B cell (primary cell): ENCODE results near the gene BCAN. TPM values are rescaled to one million over a fixed set of nuclear protein-coding genes. Genes with fewer than 3 reads are reported as not detected.
A peak's percentile ranks its signal among the peaks of the same experiment; 100 is the strongest.

Experiments
- ATAC-seq: fragments of 200-7000 bp; cut with Tn5 transposase; one replicate; pipeline ENCODE4 v1.10.0; 2021; ENCODE audit warnings: low read depth, mild to moderate bottlenecking, moderate number of reproducible peaks, moderate library complexity
- CTCF ChIA-PET: fragments of 350-600 bp; sonication (Branson Sonifier 250); formaldehyde crosslinking; loops from one replicate; lab custom pipeline; 2021; ENCODE audit warnings: antibody characterized with exemption, inconsistent platforms; lab: Charles Lee
- POLR2A ChIA-PET: fragments of 350-600 bp; sonication (Branson Sonifier 250); formaldehyde crosslinking; loops from one replicate; lab custom pipeline; 2021; ENCODE audit warnings: antibody characterized with exemption; lab: Charles Lee
- DNase-seq: peaks from one replicate; pipeline ENCODE4 v3.0.0; 2013
- H2AFZ ChIP-seq: 2 replicates; pipeline ENCODE4 v1.6.1; 2012; ENCODE audit warnings: mild to moderate bottlenecking, low read depth, low read length; ENCODE audit not compliant: insufficient read depth, poor library complexity, severe bottlenecking
- H3K27ac ChIP-seq, 2 donors: 1 replicate in 1 of 2; 2 replicates in 1 of 2; pipeline ENCODE4 v1.5.1; 2012 to 2013; ENCODE audit warnings: low read length in 2 of 2, mild to moderate bottlenecking in 2 of 2, moderate library complexity in 1 of 2
- H3K27me3 ChIP-seq, 4 experiments: fragments of 200-600 bp in 1 of 4; sonication (generic) in 1 of 4; replicated peaks in 1 of 4; 1 replicate in 2 of 4; 2 replicates in 2 of 4; pipeline versions ENCODE4 v1.6.1 to v1.7.0; 2013 to 2016; ENCODE audit warnings: low read length in 3 of 4, mild to moderate bottlenecking in 2 of 4, mixed read lengths in 1 of 4, moderate library complexity in 1 of 4; ENCODE audit not compliant: insufficient read depth in 4 of 4, control insufficient read depth in 3 of 4; ENCODE audit errors: control extremely low read depth in 1 of 4
- H3K36me3 ChIP-seq, 2 experiments: replicated peaks in 1 of 2; 1 replicate in 1 of 2; 2 replicates in 1 of 2; pipeline versions ENCODE4 v1.6.1 to v1.7.1; 2013; ENCODE audit warnings: low read length in 1 of 2; ENCODE audit not compliant: insufficient read depth in 2 of 2, control insufficient read depth in 1 of 2; ENCODE audit errors: control extremely low read depth in 1 of 2, extremely low read depth in 1 of 2
- H3K4me1 ChIP-seq, 2 donors: fragments of 200-600 bp in 1 of 2; sonication (generic) in 1 of 2; 1 replicate in 1 of 2; 2 replicates in 1 of 2; pipeline versions ENCODE4 v1.5.1 to v1.6.1; 2013 to 2017; ENCODE audit warnings: low read length in 2 of 2; ENCODE audit not compliant: control insufficient read depth in 2 of 2, insufficient read depth in 2 of 2
- H3K4me2 ChIP-seq: replicated peaks from 2 replicates; pipeline ENCODE3; 2012; ENCODE audit warnings: mild to moderate bottlenecking, low read depth, low read length; ENCODE audit not compliant: poor library complexity, severe bottlenecking
- H3K4me3 ChIP-seq, 5 experiments: fragments of 200-600 bp in 1 of 5; sonication (generic) in 1 of 5; 1 replicate in 3 of 5; 2 replicates in 2 of 5; pipeline versions ENCODE4 v1.5.1 to v1.7.0; 2011 to 2016; ENCODE audit warnings: low read length in 4 of 5, mild to moderate bottlenecking in 4 of 5, low read depth in 2 of 5, control low read depth in 1 of 5, moderate library complexity in 1 of 5; ENCODE audit not compliant: insufficient read depth in 1 of 5; ENCODE audit errors: control extremely low read depth in 1 of 5, extremely low read depth in 1 of 5
- H3K79me2 ChIP-seq: fragments of 200-600 bp; sonication (generic); one replicate; pipeline ENCODE4 v1.6.0; 2016; ENCODE audit warnings: low read length; ENCODE audit not compliant: control insufficient read depth, insufficient read depth
- H3K9ac ChIP-seq: fragments of 200-600 bp; sonication (generic); 2 replicates; pipeline ENCODE4 v1.6.1; 2017; ENCODE audit warnings: mild to moderate bottlenecking, low read length, moderate library complexity
- H3K9me3 ChIP-seq, 3 donors: one replicate each; pipeline versions ENCODE4 v1.6.1 to v1.7.1; 2013; ENCODE audit warnings: low read length in 2 of 3; ENCODE audit not compliant: control insufficient read depth in 2 of 3, insufficient read depth in 1 of 3; ENCODE audit errors: control extremely low read depth in 1 of 3
- H4K20me1 ChIP-seq: 2 replicates; pipeline ENCODE4 v1.6.0; 2012; ENCODE audit warnings: mild to moderate bottlenecking, low read length; ENCODE audit not compliant: insufficient read depth, control insufficient read depth, poor library complexity, severe bottlenecking
- H3K27ac Mint-ChIP-seq: one replicate; pipeline ENCODE4 v1.8.0; 2021; ENCODE audit warnings: mixed read lengths
- H3K27me3 Mint-ChIP-seq: one replicate; pipeline ENCODE4 v1.8.0; 2021; ENCODE audit warnings: mixed read lengths
- H3K4me1 Mint-ChIP-seq: one replicate; pipeline ENCODE4 v1.8.0; 2021; ENCODE audit warnings: mixed read lengths
- H3K4me3 Mint-ChIP-seq: one replicate; pipeline ENCODE4 v1.8.0; 2021; ENCODE audit warnings: mixed read lengths
- H3K9me3 Mint-ChIP-seq: one replicate; pipeline ENCODE4 v1.8.0; 2022; ENCODE audit warnings: mixed read lengths; ENCODE audit not compliant: insufficient read depth
- EZH2 ChIP-seq: IDR thresholded peaks from 2 replicates; pipeline ENCODE4 v1.6.1; 2012; ENCODE audit warnings: borderline replicate concordance, low read depth, mild to moderate bottlenecking, moderate library complexity, low read length; ENCODE audit not compliant: insufficient read depth, poor library complexity, severe bottlenecking
- WGBS: methylation state at CpG from one replicate; pipeline ENCODE4 v1.1.5; 2013; ENCODE audit warnings: missing lambda C conversion rate; ENCODE audit not compliant: insufficient coverage; 5-methylcytosine and 5-hydroxymethylcytosine counted together
- intact Hi-C: fragments of 100-400 bp; cut with micrococcal nuclease; formaldehyde crosslinking; loops from one replicate; pipeline ENCODE4 v1.10.0; 2022
- polyA plus RNA-seq: library from polyadenylated mRNA; depleted of rRNA; stranded (reverse); fragments of >200 nt; gene quantifications from 2 replicates; pipeline ENCODE4 v1.2.3, GENCODE V29; 2012
- total RNA-seq, 2 donors: library from RNA; stranded (reverse); fragments of 120-200 nt in 1 of 2; gene quantifications; 1 replicate in 1 of 2; 2 replicates in 1 of 2; pipeline versions ENCODE4 v1.2.3 to v1.2.4, GENCODE V29; 2013 to 2022
- TF ChIP-seq, protein P1 (sequence below): fragments of 200-600 bp; IDR thresholded peaks from one replicate; pipeline ENCODE4 v1.8.0; 2022; ENCODE audit warnings: antibody characterized with exemption, mild to moderate bottlenecking

BCAN gene
- total and polyA plus RNA-seq, 2 donors (not counting 1 experiment from before 2014, with no cell fraction given): not detected

DNA sequence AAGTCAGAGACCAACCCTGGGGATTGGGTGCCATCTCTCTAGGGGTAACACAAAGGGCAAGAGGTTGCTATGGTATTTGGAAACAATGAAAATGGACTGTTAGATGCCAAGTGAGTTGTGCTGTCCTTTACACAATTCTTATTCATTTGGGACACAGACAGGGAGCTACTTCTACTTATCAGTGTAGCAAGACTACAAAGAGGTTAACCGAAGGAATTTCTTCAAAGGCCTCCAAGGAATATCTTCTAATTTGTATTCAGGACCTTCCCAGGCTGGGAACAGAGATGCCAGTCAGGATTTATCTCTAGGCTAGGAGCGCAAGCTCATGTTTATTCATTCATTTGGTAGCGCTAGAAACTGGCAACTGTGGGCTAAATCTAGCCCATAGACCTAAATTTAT, 47.7 kb upstream of the BCAN start:
- no peak for TF ChIP-seq EZH2
- TF ChIP-seq, protein P1, sequence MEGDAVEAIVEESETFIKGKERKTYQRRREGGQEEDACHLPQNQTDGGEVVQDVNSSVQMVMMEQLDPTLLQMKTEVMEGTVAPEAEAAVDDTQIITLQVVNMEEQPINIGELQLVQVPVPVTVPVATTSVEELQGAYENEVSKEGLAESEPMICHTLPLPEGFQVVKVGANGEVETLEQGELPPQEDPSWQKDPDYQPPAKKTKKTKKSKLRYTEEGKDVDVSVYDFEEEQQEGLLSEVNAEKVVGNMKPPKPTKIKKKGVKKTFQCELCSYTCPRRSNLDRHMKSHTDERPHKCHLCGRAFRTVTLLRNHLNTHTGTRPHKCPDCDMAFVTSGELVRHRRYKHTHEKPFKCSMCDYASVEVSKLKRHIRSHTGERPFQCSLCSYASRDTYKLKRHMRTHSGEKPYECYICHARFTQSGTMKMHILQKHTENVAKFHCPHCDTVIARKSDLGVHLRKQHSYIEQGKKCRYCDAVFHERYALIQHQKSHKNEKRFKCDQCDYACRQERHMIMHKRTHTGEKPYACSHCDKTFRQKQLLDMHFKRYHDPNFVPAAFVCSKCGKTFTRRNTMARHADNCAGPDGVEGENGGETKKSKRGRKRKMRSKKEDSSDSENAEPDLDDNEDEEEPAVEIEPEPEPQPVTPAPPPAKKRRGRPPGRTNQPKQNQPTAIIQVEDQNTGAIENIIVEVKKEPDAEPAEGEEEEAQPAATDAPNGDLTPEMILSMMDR: no peak
- 94% methylated on average over 3 of the region's 3 CpGs for WGBS
- Mint-ChIP-seq H3K27me3 (no peaks in the 10 kb centered on the region), H3K4me1 (peaks cover 28% of the 10 kb centered on the region), H3K27ac (peak overlapping the region; percentile 2), H3K9me3 (no peaks in the 10 kb centered on the region), H3K4me3 (no peak overlapping the region)
- Histone ChIP-seq H3K4me3 (no peak overlapping the region), H3K4me1 (peaks cover 18 to 22% of the 10 kb centered on the region in 2 donors), H3K9ac (no peak overlapping the region), H2AFZ (no peak overlapping the region), H3K36me3 (peaks cover 0 to 50% of the 10 kb centered on the region in 2 experiments), H3K4me2 (no peak overlapping the region), H3K9me3 (no peaks in the 10 kb centered on the region), H4K20me1 (peaks cover 8% of the 10 kb centered on the region), H3K27me3 (no peaks in the 10 kb centered on the region), H3K27ac (no peak overlapping the region), H3K79me2 (peaks cover 10% of the 10 kb centered on the region)
- CTCF ChIA-PET: interaction anchor here (0.6 to 10.9 kb wide), 7 partner anchors 9 to 148 kb away, joined by 3 to 80 read pairs (median 4); partner anchors contain the start of gene GPATCH4
- ATAC-seq: no peak
- DNase-seq: no peak
- POLR2A ChIA-PET: interaction anchor here (1.3 kb wide), 1 partner anchor 12 kb away, joined by 3 read pairs; no protein-coding TSS in a partner anchor
- intact Hi-C loops: no loop called here

DNA sequence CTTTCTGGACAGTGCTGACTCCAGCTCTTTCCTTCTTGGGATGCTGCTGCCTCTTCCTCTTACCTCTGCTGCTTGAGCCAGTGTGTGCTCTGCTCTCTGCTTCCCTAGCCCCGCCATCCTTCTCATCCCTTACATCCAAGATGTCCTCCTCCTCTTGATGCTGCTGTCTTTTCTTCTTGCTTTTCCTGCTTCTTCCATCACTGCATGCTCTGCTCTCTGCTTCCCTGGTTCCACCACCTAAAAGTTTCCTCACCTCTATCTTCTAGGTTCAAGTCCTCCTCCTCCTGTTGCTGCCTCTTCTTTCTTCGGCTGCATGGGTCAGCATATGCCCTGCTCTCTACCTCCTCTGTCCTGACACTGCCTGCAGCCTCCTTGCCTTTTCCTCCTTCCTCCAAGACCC, 46.9 kb upstream of the BCAN start:
- CTCF ChIA-PET: interaction anchor here (2.6 to 10.9 kb wide), 2 partner anchors 15 to 149 kb away, joined by 8 to 80 read pairs; no protein-coding TSS in a partner anchor
- ATAC-seq: no peak
- intact Hi-C loops: no loop called here

More for the DNA sequence above, 46.9 kb upstream of the BCAN start:
- H3K27me3 ChIP-seq: no peaks in the 10 kb centered on the region
- H3K36me3 ChIP-seq: peaks cover 0 to 50% of the 10 kb centered on the region in 2 experiments
- H3K79me2 ChIP-seq: peaks cover 11% of the 10 kb centered on the region
- no peak for TF ChIP-seq EZH2
- TF ChIP-seq, protein P1: no peak
- peak overlapping the region; percentile 10 for H3K27ac Mint-ChIP-seq
- no peak overlapping the region for H3K4me3 ChIP-seq
- peaks cover 20 to 23% of the 10 kb centered on the region in 2 donors for H3K4me1 ChIP-seq
- H3K4me2 ChIP-seq: no peak overlapping the region
- H3K9me3 ChIP-seq: no peaks in the 10 kb centered on the region
- no peak overlapping the region for H2AFZ ChIP-seq
- H3K9ac ChIP-seq: no peak overlapping the region
- no peaks in the 10 kb centered on the region for H3K27me3 Mint-ChIP-seq
- DNase-seq: no peak
- 96% methylated on average over 2 of the region's 2 CpGs for WGBS
- H4K20me1 ChIP-seq: peaks cover 8% of the 10 kb centered on the region
- peaks cover 35% of the 10 kb centered on the region for H3K4me1 Mint-ChIP-seq
- no peak overlapping the region for H3K27ac ChIP-seq
- H3K4me3 Mint-ChIP-seq: no peak overlapping the region
- H3K9me3 Mint-ChIP-seq: no peaks in the 10 kb centered on the region
- POLR2A ChIA-PET: interaction anchor here (1.3 kb wide), 1 partner anchor 13 kb away, joined by 3 read pairs; no protein-coding TSS in a partner anchor
